Activated CD8-positive, alpha-beta memory T cell treated with anti-CD3 and anti-CD28 coated beads for 1 hour (primary cell): ENCODE measurements around the gene PAOX.
"Not testable (repeated sequence)": the region's sequence is repeated elsewhere in the genome, so short reads cannot be mapped to it uniquely, and the experiment has no call there.

Experiments used
- DNase-seq, 2 donors: peaks; one replicate each; pipeline ENCODE4 v3.0.0-alpha.2; 2020; ENCODE audit warnings: low read depth in 1 of 2; ENCODE audit errors: extremely low read depth in 1 of 2

Gene PAOX

GRCh38 chr10:133431888-133432613 is 53.0 kb downstream of the PAOX start:
- DNase-seq: not testable (repeated sequence)

GRCh38 chr10:133432789-133433188 is 53.7 kb downstream of the PAOX start:
- DNase-seq: not testable (repeated sequence)

- no peak for DNase-seq
Observed at GRCh38 chr10:133438711-133439273, 59.7 kb downstream of the PAOX start.

- no peak for DNase-seq
Observed at GRCh38 chr10:133439517-133440461, 60.7 kb downstream of the PAOX start.

- no peak for DNase-seq
Observed at GRCh38 chr10:133440633-133441285, 61.7 kb downstream of the PAOX start.
